Measurements from ENCODE around the gene SLC22A4. TPM values are rescaled to one million over a fixed set of nuclear protein-coding genes. Genes with fewer than 3 reads are reported as not detected.

The SLC22A4 gene
- total and polyA plus RNA-seq, 7 donors, result 1.1 to 17.5 (median 2.8) TPM

DNA sequence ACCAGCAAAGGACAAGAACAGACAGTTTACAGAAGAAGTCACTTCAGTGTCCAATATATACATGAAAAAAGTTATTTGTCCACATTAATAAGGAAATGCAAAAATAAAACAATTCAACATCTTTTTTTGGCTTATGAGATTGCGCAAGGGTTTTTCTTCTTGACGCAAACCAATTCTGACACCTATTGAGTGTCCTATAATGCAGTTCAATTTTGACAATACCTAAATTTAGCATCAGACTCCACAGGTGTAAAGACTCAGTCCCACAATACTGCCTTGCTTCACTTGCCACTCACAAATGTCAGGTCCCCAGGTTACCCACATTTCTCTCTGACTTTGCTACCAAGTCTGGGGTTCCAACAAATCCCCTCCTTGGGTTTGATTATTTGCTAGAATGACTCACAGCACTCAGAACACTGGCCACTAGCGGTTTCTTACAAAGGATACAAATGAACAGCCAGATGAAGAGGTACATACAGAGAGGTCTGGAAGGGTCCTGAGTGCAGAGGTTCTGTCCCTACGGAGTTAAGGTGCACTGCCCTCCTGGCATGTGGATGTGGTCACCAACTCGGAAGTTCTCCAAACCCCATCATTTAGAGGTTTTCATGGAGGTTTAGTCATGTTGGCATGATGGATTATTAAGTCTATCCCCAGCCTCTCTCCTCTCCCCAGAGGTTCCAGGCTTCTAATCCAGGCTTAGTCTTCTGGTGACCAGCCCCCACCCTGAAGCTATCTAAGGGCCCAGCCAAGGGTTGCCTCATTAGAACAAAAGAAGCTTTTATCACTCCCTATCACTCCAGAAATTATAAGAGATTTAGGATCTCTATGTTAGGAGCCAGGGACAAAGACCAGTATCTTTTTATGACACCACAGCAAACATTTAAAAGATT, 48.3 kb downstream of the SLC22A4 start:
- TF ChIP-seq, protein P1, sequence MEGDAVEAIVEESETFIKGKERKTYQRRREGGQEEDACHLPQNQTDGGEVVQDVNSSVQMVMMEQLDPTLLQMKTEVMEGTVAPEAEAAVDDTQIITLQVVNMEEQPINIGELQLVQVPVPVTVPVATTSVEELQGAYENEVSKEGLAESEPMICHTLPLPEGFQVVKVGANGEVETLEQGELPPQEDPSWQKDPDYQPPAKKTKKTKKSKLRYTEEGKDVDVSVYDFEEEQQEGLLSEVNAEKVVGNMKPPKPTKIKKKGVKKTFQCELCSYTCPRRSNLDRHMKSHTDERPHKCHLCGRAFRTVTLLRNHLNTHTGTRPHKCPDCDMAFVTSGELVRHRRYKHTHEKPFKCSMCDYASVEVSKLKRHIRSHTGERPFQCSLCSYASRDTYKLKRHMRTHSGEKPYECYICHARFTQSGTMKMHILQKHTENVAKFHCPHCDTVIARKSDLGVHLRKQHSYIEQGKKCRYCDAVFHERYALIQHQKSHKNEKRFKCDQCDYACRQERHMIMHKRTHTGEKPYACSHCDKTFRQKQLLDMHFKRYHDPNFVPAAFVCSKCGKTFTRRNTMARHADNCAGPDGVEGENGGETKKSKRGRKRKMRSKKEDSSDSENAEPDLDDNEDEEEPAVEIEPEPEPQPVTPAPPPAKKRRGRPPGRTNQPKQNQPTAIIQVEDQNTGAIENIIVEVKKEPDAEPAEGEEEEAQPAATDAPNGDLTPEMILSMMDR (IDR thresholded peaks at IDR 0.05), result no peak
- WGBS, 3 donors, result 43 to 60% (median 44%) methylated on average over 5 of the region's 5 CpGs
- Histone ChIP-seq H3K4me3 (no peak overlapping the region), H3K4me1 (peaks cover 9% of the 10 kb centered on the region), H3K36me3 (ENCODE audit: insufficient read depth in 1 of 2, low read depth in 1 of 2) (peaks cover 6 to 8% of the 10 kb centered on the region in 2 donors), H3K9me3 (peaks cover 4% of the 10 kb centered on the region), H3K27me3 (ENCODE audit: insufficient read depth in 3 of 3, low read length in 2 of 3) (no peaks in the 10 kb centered on the region), H3K27ac (peak overlapping the region; percentile 53)
- ATAC-seq, result peak; percentile 61 to 80 (median 70)
- DNase-seq, result no peak
- intact Hi-C loops (cut with DNase I), result no loop called here

DNA sequence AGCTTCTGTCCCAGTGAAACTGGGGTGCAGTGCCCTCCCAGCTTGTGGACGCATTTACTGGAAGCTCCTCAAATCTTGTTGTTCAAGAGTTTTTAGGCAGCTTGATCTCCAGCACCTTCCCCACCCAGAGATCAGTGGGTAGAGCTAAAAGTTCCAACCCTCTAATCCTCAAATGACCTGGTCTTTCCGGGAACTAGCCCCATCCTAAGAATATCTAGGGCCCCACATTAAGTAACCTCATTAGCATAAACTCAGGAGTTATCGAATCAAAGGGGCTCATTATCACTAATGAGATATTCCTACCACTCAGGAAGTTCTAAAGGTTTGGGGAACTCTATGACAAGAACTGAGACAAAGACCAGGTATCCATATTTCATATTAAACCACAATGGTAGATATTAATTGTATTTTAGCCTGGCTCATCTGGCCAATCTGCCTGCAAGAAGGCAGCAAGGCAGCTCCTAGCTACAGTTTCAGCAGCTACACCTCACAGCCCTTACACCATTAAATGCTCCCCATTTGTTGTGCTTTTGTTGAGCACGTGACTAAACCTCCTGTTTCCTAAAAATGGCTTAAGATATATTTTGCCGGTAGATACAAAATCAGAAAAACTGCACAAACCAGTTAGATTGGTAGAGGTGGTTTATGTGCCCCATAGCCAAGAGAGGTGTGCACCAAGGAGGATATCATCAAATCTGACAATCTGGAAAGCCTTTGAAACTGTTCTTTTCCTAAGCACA, 50.8 kb downstream of the SLC22A4 start:
- no peaks in the 10 kb centered on the region for H3K27me3 ChIP-seq (ENCODE audit: insufficient read depth in 3 of 3, low read length in 2 of 3)
- peaks cover 9% of the 10 kb centered on the region for H3K4me1 ChIP-seq
- peaks cover 4% of the 10 kb centered on the region for H3K9me3 ChIP-seq
- no peak overlapping the region for H3K27ac ChIP-seq
- TF ChIP-seq, protein P1 (IDR thresholded peaks at IDR 0.05), result no peak
- 39 to 74% (median 58%) methylated on average over 5 of the region's 5 CpGs for WGBS, 3 donors
- intact Hi-C loops (cut with DNase I), result no loop called here
- DNase-seq, result no peak
- H3K4me3 ChIP-seq, result no peak overlapping the region
- peak in 3 of 4 donors; percentile 74 to 85 (median 76) for ATAC-seq
- H3K36me3 ChIP-seq (ENCODE audit: insufficient read depth in 1 of 2, low read depth in 1 of 2), result peaks cover 9 to 26% of the 10 kb centered on the region in 2 donors

- intact Hi-C loops (cut with DNase I), result no loop called here
- Histone ChIP-seq H3K9me3 (no peaks in the 10 kb centered on the region), H3K36me3 (ENCODE audit: insufficient read depth in 1 of 2, low read depth in 1 of 2) (peaks cover 5 to 36% of the 10 kb centered on the region in 2 donors), H3K4me1 (peaks cover 18% of the 10 kb centered on the region), H3K27me3 (ENCODE audit: insufficient read depth in 3 of 3, low read length in 2 of 3) (no peaks in the 10 kb centered on the region), H3K27ac (peak overlapping the region; percentile 12), H3K4me3 (no peak overlapping the region)
- no peak for DNase-seq
- TF ChIP-seq, protein P1 (IDR thresholded peaks at IDR 0.05), result no peak
- WGBS, 3 donors, result 91 to 100% (median 97%) methylated on average over 1 of the region's 1 CpG
- peak in 1 of 4 donors; percentile 8 for ATAC-seq
These were observed 59.3 kb downstream of the SLC22A4 start for GRCh38 chr5:132353486-132353995.

DNA sequence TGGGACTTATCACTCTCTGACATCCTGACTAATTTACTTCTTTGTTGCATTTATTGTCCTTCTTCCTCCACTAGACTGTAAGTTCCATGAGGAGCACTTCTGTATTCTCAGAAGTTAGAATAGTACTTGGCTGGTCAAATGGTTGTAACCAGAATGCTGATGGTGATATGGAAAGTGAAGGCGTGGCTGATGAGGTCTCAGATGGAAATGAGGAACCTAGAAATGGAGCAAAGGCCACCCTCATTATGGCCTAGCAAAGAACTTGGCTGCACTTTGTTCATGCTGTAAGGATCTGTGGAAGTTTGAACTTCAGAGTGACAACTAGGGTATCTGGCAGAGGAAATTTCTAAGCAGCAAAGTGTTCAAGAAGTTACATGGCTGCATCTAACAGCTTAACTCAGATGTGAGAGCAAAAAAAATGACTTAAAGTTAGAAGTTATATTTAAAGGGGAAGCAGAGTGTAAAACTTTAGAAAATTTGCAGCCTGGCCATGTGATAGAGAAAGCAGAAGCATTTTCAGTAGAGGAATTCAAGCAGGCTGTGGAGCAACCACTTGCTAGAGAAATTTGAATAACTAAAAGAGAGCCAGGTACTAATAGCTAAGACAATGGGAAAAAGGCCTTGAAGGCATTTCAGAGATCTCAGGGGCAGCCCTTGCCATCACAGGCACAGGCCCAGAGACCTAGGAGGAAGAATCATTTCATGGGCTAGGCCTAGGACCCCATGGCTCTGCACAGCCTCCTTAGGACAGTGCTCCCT, 60.4 kb downstream of the SLC22A4 start:
- Histone ChIP-seq H3K4me3 (no peak overlapping the region), H3K9me3 (no peaks in the 10 kb centered on the region), H3K27ac (no peak overlapping the region), H3K36me3 (ENCODE audit: insufficient read depth in 1 of 2, low read depth in 1 of 2) (peaks cover 3 to 36% of the 10 kb centered on the region in 2 donors), H3K4me1 (peaks cover 18% of the 10 kb centered on the region), H3K27me3 (ENCODE audit: insufficient read depth in 3 of 3, low read length in 2 of 3) (no peaks in the 10 kb centered on the region)
- DNase-seq (no peak), ATAC-seq (no peak)
- WGBS, 3 donors, result 87 to 95% (median 88%) methylated on average over 1 of the region's 1 CpG
- intact Hi-C loops (cut with DNase I), result no loop called here
- TF ChIP-seq, protein P1 (IDR thresholded peaks at IDR 0.05), result no peak

Data from psoas muscle (tissue), 8 donors.